ENCODE data around the gene PDGFRB. TPM values are rescaled to one million over a fixed set of nuclear protein-coding genes. Genes with fewer than 3 reads are reported as not detected.

Gene PDGFRB
- total and polyA plus RNA-seq, 5 donors from 2014 or later: 0.03 TPM; not detected in 4

GRCh38 chr5:150070821-150071220, 84.8 kb downstream of the PDGFRB start:
- H3K27me3 ChIP-seq (ENCODE audit: control insufficient read depth, insufficient read depth, low read length): no peaks in the 10 kb centered on the region
- no peaks in the 10 kb centered on the region for H3K9me3 ChIP-seq (ENCODE audit: control insufficient read depth in 2 of 2, low read length in 2 of 2)
- Mint-ChIP-seq H3K4me3 (no peak overlapping the region), H3K9me3 (no peaks in the 10 kb centered on the region), H3K27ac (peak overlapping the region in 1 of 3 donors; percentile 57), H3K4me1 (peaks cover 0 to 8% (median 1%) of the 10 kb centered on the region in 4 donors), H3K27me3 (peaks cover 4% of the 10 kb centered on the region), H3K36me3 (no peaks in the 10 kb centered on the region)
- ATAC-seq (ENCODE audit: low read depth in 2 of 2) (no peak), DNase-seq (no peak)
- H3K4me3 ChIP-seq (ENCODE audit: low read depth, low read length): no peak overlapping the region
- no peak overlapping the region for H3K27ac ChIP-seq (ENCODE audit: insufficient read depth, low read length, poor library complexity, severe bottlenecking)
- no peaks in the 10 kb centered on the region for H3K4me1 ChIP-seq (ENCODE audit: control insufficient read depth, insufficient read depth, low read length, poor library complexity, severe bottlenecking)
- H3K36me3 ChIP-seq (ENCODE audit: control insufficient read depth, insufficient read depth, low read length): no peaks in the 10 kb centered on the region

GRCh38 chr5:150069672-150070627, 85.7 kb downstream of the PDGFRB start:
- H3K27me3 Mint-ChIP-seq: peaks cover 4% of the 10 kb centered on the region
- H3K36me3 Mint-ChIP-seq: no peaks in the 10 kb centered on the region
- Histone ChIP-seq H3K4me1 (ENCODE audit: control insufficient read depth, insufficient read depth, low read length, poor library complexity, severe bottlenecking) (no peaks in the 10 kb centered on the region), H3K9me3 (ENCODE audit: control insufficient read depth in 2 of 2, low read length in 2 of 2) (no peaks in the 10 kb centered on the region), H3K4me3 (ENCODE audit: low read depth, low read length) (no peak overlapping the region), H3K27ac (ENCODE audit: insufficient read depth, low read length, poor library complexity, severe bottlenecking) (no peak overlapping the region), H3K27me3 (ENCODE audit: control insufficient read depth, insufficient read depth, low read length) (no peaks in the 10 kb centered on the region), H3K36me3 (ENCODE audit: control insufficient read depth, insufficient read depth, low read length) (no peaks in the 10 kb centered on the region)
- H3K4me1 Mint-ChIP-seq: peaks cover 0 to 8% (median 1%) of the 10 kb centered on the region in 4 donors
- ATAC-seq (ENCODE audit: low read depth in 2 of 2) (no peak), DNase-seq (no peak)
- no peaks in the 10 kb centered on the region for H3K9me3 Mint-ChIP-seq
- no peak overlapping the region for H3K27ac Mint-ChIP-seq
- no peak overlapping the region for H3K4me3 Mint-ChIP-seq

- H3K4me3 ChIP-seq (ENCODE audit: low read depth, low read length): no peak overlapping the region
- peaks cover 0 to 8% (median 1%) of the 10 kb centered on the region in 4 donors for H3K4me1 Mint-ChIP-seq
- peaks cover 6% of the 10 kb centered on the region for H3K27me3 Mint-ChIP-seq
- H3K27me3 ChIP-seq (ENCODE audit: control insufficient read depth, insufficient read depth, low read length): no peaks in the 10 kb centered on the region
- ATAC-seq (ENCODE audit: low read depth in 2 of 2) (no peak), DNase-seq (no peak)
- H3K4me1 ChIP-seq (ENCODE audit: control insufficient read depth, insufficient read depth, low read length, poor library complexity, severe bottlenecking): no peaks in the 10 kb centered on the region
- H3K9me3 Mint-ChIP-seq: no peaks in the 10 kb centered on the region
- H3K4me3 Mint-ChIP-seq: no peak overlapping the region
- no peak overlapping the region for H3K27ac Mint-ChIP-seq
- no peaks in the 10 kb centered on the region for H3K36me3 Mint-ChIP-seq
- H3K27ac ChIP-seq (ENCODE audit: insufficient read depth, low read length, poor library complexity, severe bottlenecking): no peak overlapping the region
- no peaks in the 10 kb centered on the region for H3K36me3 ChIP-seq (ENCODE audit: control insufficient read depth, insufficient read depth, low read length)
- H3K9me3 ChIP-seq (ENCODE audit: control insufficient read depth in 2 of 2, low read length in 2 of 2): no peaks in the 10 kb centered on the region
Observed at GRCh38 chr5:150068961-150069645, 86.5 kb downstream of the PDGFRB start.

GRCh38 chr5:150068472-150068871, 87.2 kb downstream of the PDGFRB start:
- peaks cover 0 to 8% (median 1%) of the 10 kb centered on the region in 4 donors for H3K4me1 Mint-ChIP-seq
- no peaks in the 10 kb centered on the region for H3K9me3 Mint-ChIP-seq
- H3K9me3 ChIP-seq (ENCODE audit: control insufficient read depth in 2 of 2, low read length in 2 of 2): no peaks in the 10 kb centered on the region
- H3K36me3 ChIP-seq (ENCODE audit: control insufficient read depth, insufficient read depth, low read length): no peaks in the 10 kb centered on the region
- no peak overlapping the region for H3K27ac ChIP-seq (ENCODE audit: insufficient read depth, low read length, poor library complexity, severe bottlenecking)
- no peak for ATAC-seq (ENCODE audit: low read depth in 2 of 2)
- H3K4me3 Mint-ChIP-seq: no peak overlapping the region
- no peaks in the 10 kb centered on the region for H3K36me3 Mint-ChIP-seq
- peaks cover 13% of the 10 kb centered on the region for H3K27me3 Mint-ChIP-seq
- H3K27me3 ChIP-seq (ENCODE audit: control insufficient read depth, insufficient read depth, low read length): no peaks in the 10 kb centered on the region
- no peaks in the 10 kb centered on the region for H3K4me1 ChIP-seq (ENCODE audit: control insufficient read depth, insufficient read depth, low read length, poor library complexity, severe bottlenecking)
- no peak overlapping the region for H3K4me3 ChIP-seq (ENCODE audit: low read depth, low read length)
- no peak for DNase-seq
- no peak overlapping the region for H3K27ac Mint-ChIP-seq

GRCh38 chr5:150068071-150068470, 87.6 kb downstream of the PDGFRB start:
- Mint-ChIP-seq H3K9me3 (no peaks in the 10 kb centered on the region), H3K4me3 (no peak overlapping the region), H3K27ac (no peak overlapping the region), H3K36me3 (no peaks in the 10 kb centered on the region), H3K27me3 (peaks cover 13% of the 10 kb centered on the region), H3K4me1 (peaks cover 0 to 8% (median 1%) of the 10 kb centered on the region in 4 donors)
- Histone ChIP-seq H3K36me3 (ENCODE audit: control insufficient read depth, insufficient read depth, low read length) (no peaks in the 10 kb centered on the region), H3K9me3 (ENCODE audit: control insufficient read depth in 2 of 2, low read length in 2 of 2) (no peaks in the 10 kb centered on the region), H3K27ac (ENCODE audit: insufficient read depth, low read length, poor library complexity, severe bottlenecking) (no peak overlapping the region), H3K4me3 (ENCODE audit: low read depth, low read length) (no peak overlapping the region), H3K27me3 (ENCODE audit: control insufficient read depth, insufficient read depth, low read length) (no peaks in the 10 kb centered on the region), H3K4me1 (ENCODE audit: control insufficient read depth, insufficient read depth, low read length, poor library complexity, severe bottlenecking) (no peaks in the 10 kb centered on the region)
- DNase-seq (no peak), ATAC-seq (ENCODE audit: low read depth in 2 of 2) (no peak)

GRCh38 chr5:150067405-150067960, 88.2 kb downstream of the PDGFRB start:
- DNase-seq (no peak), ATAC-seq (ENCODE audit: low read depth in 2 of 2) (no peak)
- H3K4me1 Mint-ChIP-seq: peaks cover 0 to 8% (median 1%) of the 10 kb centered on the region in 4 donors
- H3K36me3 Mint-ChIP-seq: no peaks in the 10 kb centered on the region
- Histone ChIP-seq H3K36me3 (ENCODE audit: control insufficient read depth, insufficient read depth, low read length) (no peaks in the 10 kb centered on the region), H3K27me3 (ENCODE audit: control insufficient read depth, insufficient read depth, low read length) (no peaks in the 10 kb centered on the region), H3K4me3 (ENCODE audit: low read depth, low read length) (no peak overlapping the region), H3K9me3 (ENCODE audit: control insufficient read depth in 2 of 2, low read length in 2 of 2) (no peaks in the 10 kb centered on the region), H3K27ac (ENCODE audit: insufficient read depth, low read length, poor library complexity, severe bottlenecking) (no peak overlapping the region), H3K4me1 (ENCODE audit: control insufficient read depth, insufficient read depth, low read length, poor library complexity, severe bottlenecking) (no peaks in the 10 kb centered on the region)
- H3K27ac Mint-ChIP-seq: no peak overlapping the region
- no peak overlapping the region for H3K4me3 Mint-ChIP-seq
- peaks cover 13% of the 10 kb centered on the region for H3K27me3 Mint-ChIP-seq
- H3K9me3 Mint-ChIP-seq: no peaks in the 10 kb centered on the region

- peak in 1 of 2 donors; percentile 23 for ATAC-seq (ENCODE audit: low read depth in 2 of 2)
Observed at GRCh38 chr5:150066901-150067396, 88.7 kb downstream of the PDGFRB start.

More at GRCh38 chr5:150066901-150067396, 88.7 kb downstream of the PDGFRB start:
- Mint-ChIP-seq H3K4me3 (no peak overlapping the region), H3K36me3 (no peaks in the 10 kb centered on the region), H3K27me3 (peaks cover 13% of the 10 kb centered on the region), H3K9me3 (no peaks in the 10 kb centered on the region), H3K27ac (no peak overlapping the region), H3K4me1 (peaks cover 0 to 8% (median 1%) of the 10 kb centered on the region in 4 donors)
- DNase-seq: peak in 1 of 3 donors; percentile 11
- Histone ChIP-seq H3K4me3 (ENCODE audit: low read depth, low read length) (no peak overlapping the region), H3K9me3 (ENCODE audit: control insufficient read depth in 2 of 2, low read length in 2 of 2) (no peaks in the 10 kb centered on the region), H3K36me3 (ENCODE audit: control insufficient read depth, insufficient read depth, low read length) (no peaks in the 10 kb centered on the region), H3K27ac (ENCODE audit: insufficient read depth, low read length, poor library complexity, severe bottlenecking) (no peak overlapping the region), H3K4me1 (ENCODE audit: control insufficient read depth, insufficient read depth, low read length, poor library complexity, severe bottlenecking) (no peaks in the 10 kb centered on the region), H3K27me3 (ENCODE audit: control insufficient read depth, insufficient read depth, low read length) (no peaks in the 10 kb centered on the region)
